Fibroblast of gingiva (primary cell): Measurements from ENCODE around the gene C2CD4D.
"Not testable (repeated sequence)": the region's sequence is repeated elsewhere in the genome, so short reads cannot be mapped to it uniquely, and the experiment has no call there.

Source experiments
- DNase-seq: peaks from one replicate; pipeline ENCODE4 v3.0.0-alpha.2; 2011; ENCODE audit warnings: low read depth

Gene C2CD4D

DNA sequence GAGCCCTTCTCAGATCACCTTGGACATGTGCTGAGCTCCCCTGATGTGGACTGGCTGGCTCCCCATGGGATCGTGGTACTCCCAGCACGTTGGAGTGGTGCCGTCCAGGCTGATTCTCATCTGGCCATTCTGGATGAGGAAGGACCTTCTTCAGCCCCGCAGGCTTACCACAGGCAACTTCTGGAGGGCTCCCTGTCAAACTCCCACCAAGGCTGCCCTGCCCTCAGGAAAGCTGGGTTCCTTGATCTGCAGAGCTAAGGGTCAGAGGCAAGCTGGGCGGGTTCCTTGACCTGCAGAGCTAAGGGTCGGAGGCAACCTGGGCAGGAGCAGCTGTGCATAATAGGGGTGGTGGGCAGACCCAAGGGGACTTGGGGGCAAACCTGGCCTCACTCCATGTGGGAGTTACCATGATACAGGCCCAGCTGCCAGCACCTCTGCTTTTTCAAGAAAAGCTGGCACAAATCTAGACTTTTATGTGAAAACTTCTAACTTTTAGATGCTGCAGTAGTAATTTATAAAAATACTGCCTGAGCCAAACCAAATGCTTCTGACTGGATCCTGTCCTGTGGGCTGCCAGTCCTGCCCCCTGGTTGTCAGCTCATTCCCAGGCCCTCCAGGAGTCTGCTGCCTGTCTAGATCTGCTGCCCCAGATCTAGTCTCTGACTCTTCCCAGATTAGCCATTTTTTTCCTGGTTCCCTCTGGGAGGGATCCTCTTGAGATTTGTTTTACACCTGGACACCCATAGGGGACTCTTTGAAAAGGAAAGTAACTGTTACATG, 19.5 kb upstream of the C2CD4D start:
- no peak for DNase-seq

DNA sequence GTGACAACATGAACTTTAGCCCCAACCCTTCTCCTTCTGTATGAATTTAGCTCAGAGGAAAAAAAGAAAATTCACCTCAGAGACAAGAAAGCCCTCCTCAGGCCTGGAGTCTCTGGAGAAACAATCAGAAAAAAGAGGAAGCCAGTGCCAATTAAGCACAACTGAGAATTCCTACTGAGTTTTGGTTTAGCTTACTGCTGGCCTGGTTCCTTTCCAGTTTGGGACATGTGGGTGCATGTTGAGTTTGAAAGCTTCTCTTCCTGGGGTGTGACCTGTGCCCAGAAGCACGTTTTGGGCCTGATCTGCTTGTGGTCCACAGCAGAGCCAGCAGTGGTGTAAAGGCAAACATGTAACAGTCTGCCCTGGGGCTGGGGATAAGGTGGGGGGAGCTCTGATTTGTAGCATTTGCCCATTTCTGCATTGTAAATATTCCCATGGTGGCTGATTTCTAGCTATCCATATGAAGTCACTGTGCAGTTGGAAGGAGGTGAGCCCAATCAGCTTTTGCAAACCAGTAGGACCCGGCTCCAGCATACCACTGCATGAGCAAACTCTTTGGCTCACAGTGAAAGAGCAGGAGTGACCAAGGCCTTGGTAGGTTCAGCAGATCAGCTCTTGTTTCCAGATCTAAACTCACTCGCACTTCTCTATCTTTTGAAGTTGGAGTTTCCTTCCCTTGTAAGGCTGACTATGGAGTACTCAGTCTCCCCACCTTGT, 18.6 kb upstream of the C2CD4D start:
- no peak for DNase-seq

DNA sequence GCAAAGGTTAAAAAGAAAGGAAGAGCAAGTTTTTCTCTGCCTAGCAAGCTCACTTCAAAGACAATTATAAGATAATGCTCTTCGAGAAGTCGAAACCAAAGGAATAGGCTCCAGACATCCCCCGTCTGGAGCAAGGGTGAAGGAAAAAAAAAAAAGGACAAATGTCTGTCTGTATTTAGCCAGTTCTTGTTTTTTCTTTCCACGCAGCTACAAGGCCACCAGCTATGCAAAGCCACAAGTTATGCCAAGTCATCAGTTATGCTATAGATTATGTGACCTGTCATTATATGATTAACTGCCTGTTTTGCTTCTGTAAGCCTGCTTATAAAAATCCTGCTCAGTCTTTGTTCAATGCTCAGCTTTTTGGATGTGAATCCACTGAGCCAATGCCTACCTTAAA, 16.3 kb upstream of the C2CD4D start:
- no peak for DNase-seq

DNA sequence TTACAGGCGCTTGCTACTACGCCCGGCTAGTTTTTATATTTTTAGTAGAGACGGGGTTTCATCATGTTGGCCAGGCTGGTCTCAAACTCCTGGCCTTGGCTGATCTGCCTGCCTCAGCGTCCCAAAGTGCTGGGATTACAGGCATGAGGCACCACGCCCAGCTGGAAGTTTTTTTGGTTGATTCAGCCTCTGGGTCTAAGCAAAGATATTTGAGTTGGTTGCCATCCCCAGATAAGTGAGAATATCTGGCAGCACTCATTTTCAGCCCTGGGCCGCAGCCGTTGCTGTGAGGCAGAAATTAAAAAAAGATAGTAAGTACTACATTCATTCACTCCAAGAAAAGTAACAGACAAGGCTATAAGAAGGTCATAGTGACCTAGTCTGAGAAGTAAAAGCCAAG, 15.9 kb upstream of the C2CD4D start:
- DNase-seq = not testable (repeated sequence)

DNA sequence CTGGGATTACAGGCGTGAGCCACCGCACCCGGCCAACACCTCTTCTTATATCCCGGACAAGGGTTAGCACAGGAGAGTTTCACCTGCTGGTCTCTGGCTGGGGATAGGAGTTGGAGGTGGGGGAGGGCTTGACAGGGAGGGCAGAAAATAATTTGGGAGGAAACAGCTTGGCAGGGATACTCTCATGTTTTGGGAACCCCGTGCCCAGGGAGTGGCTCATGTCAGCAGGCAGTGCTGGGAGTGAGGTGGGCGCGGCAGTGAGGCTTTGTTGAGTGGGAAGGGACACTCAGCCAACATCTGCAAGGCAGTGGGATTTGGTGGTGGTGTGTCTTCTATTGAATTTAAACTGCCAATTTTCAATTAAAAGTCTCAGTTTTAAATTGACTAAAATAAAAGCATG, 15.0 kb upstream of the C2CD4D start:
- DNase-seq = no peak

DNA sequence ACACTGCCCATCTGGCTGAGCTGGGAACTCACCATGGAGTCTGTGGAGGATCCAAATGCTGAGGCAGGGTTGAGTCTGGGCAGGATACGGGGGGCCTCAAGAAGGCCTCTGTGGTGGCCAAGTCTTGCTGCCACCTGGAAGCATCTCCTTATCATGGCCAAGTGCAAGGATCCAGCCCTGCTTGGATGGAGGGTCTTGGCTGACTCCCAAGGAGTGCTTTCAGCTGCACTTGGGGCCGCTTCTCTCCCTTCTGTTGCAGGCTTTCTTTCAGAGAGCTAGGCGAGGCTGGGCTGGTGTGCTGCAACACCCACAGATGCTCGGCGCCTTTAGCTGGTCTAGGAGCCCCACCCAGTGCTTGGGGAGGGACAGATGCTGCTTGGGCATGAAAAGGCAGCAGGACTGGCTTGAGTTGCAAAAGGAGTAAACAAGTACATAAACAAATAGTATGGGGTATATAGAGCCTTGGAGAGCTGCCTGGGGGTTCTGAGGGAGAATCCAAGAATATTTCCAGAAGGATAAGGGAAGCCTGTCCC, 13.9 kb upstream of the C2CD4D start, which contains the start of gene THEM5:
Gene THEM5 (minus strand): TSS at position 302 of the 533 bp plus-strand sequence. CDS start 147 bp downstream, at position 155.
- DNase-seq = no peak

DNA sequence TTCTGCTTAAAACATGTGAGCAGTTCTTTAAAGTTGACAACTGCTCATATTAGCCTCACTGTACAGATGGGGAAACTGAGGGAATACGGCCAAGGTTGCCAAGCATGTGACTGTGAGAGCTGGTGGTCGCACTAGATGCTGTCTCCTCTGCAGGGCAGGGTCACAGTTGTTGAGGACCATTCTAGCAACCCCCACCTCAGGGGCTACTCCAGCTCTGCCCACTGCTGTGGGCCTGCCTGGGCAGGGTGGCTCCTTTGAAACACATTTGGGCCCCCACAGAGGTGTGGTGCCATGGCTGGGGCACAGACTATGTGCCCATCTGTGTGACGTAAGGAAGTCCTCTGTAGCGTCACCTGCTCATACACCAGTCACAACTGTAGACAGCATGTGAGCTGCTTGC, 13.1 kb upstream of the C2CD4D start:
- no peak for DNase-seq

DNA sequence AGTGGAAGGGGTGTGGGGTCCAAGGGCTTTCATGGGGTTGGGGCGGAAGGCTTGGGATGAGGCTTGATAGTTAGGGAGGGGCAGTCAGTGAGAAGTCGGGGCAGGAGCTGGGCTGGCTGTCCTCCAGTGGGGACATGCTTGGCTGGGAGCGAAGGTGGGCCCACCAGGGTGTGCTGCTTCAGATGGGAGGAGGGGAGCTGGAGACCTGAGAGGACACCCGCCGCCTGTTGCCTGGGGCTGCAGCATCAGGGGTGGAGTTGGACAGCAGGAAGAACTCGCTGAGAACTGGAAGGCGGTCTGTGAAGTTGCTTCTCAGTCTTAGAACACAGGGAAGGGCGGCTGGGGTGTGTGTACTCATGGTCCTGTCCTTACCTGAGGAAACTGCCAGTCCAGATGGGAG, 12.3 kb upstream of the C2CD4D start:
- no peak for DNase-seq

DNA sequence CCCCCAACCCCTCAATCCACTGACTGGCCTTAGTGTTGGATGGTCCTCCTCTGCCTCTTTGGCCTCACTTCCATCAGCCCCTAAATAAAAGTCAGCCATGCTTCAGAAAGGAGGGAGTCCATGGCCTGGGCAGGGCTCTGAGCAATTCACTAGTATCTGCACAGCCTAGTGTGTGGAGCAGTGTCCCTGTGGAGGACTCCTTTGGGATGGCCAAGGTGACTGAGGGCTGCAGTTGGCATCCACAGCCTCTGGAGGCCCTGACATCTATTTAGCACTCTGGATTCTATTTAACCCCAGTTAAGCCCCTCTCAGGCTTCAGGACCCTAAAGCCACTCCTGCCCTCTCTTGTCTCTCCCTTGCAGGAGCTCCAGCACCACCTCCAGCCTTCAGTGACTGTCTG, 10.3 kb upstream of the C2CD4D start:
- no peak for DNase-seq

DNA sequence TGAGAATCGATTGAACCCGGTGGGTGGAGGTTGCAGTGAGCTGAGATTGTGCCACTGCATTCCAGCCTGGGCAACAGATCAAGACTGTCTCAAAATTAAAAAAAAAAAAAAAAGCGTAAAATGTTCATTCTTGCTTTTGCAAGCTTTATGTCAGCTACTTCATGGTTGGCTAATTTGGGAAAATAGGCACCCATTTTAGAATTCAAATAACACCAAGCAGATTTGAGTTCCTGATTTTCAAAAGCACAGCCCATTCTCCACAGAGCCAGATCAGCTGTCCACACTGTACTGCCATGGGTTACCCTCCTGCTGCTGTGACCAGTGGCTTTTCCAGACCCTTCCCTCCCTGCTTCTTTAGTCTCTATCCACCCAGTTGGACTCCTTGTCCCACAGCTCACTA, 9.5 kb upstream of the C2CD4D start:
- DNase-seq = no peak

DNA sequence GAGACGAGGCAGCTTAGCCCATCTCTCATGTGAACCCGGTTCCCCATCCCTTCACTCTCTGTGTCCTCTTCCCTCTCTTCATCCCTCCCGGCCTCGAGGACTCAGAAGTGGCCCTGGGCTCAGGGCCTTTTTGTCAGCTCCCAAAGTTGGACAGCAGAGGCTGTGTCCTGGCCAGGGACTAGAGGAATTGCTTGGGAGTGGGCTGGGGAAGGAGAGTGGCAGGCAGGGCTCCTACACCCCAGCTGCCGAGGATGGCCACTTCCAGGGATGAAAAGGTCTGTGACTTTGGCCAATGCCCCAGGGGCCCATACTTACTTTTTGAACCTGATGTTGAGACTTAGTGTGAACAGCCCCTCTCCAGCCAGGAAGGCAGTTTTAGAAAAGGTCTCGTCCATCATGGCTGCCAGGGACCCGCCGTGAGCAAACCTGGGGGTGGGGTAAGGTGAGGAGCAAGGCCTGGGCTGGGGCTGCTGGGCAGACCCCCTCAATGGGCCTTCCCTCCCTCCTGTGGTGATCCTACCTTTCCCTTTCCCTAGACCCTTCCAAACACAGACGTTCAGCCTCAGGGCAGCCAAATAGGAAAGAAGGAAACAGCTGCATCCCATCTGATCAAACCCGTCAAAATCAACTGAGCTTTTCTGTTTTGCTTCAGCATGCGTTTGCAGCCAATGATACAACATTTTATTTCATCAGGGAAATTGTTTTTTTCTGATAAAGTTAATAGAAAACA, 8.4 kb upstream of the C2CD4D start:
- no peak for DNase-seq

DNA sequence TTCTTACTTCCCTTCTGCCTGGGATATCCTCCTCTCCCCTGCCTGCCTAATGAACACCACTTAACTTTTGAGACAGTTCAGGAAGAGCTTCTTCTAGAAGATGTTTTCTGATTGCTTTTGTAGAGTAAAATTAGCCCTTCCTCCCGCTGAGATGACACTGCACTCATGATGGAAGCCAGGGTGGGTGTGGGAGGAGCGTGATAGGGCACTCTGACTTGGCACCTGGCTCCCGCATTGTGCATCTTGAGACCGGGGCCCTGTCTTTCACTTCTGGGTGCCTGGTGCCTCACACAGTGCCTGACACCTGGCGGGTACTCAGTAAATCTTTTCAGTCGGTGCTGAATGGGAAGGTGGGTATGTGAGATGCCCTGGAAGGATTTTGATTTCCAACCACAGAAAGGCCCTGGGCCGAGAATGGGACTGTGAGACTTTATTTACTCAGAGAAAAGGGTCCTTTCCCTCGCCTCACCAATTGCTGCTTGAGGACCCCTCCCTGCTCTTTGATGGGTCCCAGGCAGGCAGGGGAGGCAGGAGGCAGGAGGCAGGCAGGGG, 7.1 kb upstream of the C2CD4D start:
- no peak for DNase-seq

DNA sequence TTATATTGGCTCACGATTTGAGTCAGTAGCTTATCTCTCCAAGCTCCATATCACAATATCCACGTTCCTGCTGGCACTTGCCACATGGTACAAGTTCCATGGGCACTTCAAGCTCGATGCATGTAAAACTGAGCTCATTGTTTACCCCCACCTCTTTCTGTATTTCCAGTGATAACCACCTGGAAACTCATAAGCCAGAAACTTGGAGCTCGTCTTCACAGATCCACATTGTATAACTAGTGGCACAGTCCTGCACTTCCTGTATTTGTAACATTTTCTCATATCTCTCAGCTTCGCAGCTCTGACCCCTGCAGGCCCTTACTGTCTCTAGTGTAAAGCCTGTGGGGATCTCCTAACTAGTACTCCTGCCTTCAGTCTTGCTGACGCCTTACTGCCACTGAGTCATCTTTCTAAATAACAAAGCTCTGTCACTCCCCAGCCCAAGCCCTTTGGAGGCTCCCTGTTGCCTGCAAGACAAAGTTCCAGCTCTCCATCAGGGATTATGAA, 6.5 kb upstream of the C2CD4D start:
- DNase-seq = no peak

DNA sequence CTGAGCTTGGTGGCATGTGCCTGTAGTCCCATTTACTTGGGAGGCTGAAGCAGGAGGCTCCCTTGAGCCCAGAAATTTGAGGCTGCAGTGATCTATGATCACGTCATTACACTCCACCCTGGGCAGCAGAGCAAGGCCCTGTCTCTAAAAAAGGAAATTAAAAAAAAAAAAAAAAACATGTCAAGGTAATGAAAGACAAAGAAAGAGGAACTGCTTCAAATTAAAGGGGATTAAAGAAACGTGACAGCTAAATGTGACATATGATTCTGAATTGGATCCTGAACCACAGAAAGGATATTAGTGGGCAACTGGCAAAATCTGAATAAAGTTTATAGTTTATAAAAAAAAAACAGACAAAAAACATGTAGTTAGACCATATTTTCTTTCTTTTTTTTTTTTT, 3.8 kb upstream of the C2CD4D start:
- DNase-seq = no peak

DNA sequence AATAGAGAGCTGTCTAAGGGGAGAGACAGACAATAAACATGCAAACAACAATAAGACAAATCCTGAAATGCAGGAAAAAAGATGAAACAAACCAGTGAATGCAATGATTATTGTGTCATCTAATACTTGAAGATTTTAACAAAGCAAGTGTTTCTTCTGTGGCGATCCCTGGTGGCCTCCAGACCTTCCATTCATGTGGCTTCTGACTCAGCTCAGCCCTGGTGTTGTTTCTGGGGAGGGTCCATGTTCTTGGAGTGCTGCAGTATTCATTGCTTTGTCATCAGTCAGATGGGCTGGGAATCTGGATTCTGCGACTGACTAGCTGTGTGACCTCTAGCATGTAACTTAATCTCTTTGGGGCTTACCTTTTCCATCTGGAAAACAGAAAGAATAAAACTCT, 1.5 kb upstream of the C2CD4D start:
- DNase-seq = no peak

DNA sequence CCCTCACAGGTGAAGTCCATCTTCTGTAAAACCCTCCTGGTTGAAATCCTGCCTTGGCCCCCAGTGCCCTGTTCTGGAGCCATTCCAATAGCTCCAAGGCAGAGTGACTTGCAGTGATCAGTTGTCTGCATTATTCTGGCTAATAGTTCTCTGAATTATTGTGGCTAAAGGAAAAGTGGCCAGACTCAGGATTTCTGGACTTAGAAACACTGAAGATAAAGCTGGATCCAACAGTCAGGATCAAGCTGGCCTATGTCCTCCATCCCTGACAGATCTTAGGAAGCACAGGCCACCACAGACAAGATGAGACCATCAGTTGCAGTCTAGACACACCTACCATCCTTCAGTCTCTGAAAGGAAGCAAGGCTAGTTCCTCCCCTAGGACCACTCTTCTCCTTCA, 801 bp upstream of the C2CD4D start:
- no peak for DNase-seq

DNA sequence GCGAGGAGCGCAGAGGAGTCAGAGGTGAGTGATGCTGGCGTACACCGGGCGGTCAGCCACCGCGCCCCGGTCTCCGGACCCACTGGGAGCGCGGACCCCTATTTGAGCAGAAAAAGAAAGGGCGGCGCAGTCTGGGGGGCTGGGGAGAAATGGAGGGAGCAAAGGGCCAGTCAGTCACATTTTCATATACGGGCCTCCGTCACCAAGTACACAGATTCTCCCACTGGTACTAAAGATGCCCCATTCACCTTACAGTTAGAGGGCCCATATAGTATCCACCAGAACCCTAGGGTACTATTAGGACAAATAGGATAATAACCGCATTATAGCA, 573 bp downstream of the C2CD4D start:
- DNase-seq = no peak

DNA sequence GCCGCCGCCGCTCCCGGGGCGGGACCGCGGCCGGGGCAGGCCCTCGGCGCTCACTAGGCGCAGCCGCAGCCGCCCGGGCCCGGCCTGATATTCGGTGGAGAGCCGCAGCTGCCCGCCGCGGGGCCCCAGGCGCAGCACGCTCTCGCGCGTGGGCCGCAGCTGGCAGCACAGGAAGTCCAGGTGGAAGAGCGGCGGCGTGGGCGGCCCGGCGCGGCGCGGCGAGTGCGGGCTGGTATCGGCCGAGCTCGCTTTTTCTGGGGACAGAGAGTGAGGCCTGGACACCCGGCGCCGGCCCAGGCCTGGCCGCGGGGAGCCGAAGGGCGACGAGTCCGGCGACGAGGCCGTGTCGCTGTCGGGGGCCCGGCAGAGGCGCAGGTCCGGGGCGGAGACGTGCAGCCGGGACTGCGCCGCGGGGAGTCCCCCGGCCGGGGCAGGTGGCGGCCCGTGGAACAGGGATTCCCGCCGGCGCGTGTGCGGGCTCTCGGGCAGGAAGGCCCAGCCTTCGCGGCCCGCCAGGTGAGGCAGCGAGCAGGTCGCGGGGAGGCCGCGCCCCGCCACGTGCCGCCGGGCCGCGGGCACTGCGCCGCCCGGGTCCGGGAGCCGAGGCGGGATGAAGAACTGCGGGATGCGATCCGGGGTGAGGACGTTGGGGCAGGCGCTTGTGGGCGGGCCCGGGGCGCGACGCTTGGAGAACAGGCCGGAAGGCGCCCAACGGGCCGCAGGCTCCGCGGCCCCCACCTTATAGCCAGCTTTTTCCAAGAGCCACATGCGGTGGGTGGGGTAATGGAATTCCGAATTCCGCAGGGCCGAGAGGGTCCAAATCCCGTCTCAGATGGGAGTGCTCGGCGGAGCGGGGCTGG, 1.2 kb downstream of the C2CD4D start:
- no peak for DNase-seq

DNA sequence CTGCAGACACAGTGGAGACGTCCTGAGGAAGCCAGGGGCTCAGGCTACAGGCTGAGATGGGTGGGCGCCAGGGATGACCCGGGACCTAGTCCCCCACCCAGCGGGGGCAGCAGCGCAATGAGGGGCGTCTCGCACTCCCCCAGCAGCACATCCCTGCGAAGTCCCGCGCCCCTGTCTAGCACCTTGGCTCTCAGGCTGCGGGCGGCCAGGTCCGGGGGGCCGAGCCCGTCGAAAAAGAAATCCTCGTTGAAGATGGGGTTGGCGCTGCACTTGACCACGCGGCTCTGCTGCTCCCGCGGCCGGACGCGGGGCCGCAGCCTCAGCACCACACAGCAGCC, 1.8 kb downstream of the C2CD4D start:
- DNase-seq = no peak

DNA sequence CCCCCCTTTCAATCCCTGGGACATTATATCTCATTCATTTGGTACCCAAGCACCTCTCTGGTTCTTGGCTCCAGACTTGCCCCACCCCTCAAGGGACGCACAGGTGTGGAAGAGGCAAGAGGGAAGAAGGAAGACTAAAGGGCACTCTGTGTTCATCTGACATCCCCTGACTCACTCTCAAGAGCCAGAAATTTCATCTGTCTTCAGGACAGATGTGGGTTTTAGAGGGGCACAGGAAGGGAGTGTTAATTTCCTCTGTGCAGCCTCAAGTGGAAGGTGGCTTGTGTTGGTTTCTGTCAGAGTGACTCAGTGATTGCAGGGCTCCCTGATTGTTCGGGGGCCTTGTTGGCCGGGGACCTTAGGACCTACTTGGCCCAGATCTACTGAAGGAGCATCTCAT, 2.4 kb downstream of the C2CD4D start:
- DNase-seq = no peak

DNA sequence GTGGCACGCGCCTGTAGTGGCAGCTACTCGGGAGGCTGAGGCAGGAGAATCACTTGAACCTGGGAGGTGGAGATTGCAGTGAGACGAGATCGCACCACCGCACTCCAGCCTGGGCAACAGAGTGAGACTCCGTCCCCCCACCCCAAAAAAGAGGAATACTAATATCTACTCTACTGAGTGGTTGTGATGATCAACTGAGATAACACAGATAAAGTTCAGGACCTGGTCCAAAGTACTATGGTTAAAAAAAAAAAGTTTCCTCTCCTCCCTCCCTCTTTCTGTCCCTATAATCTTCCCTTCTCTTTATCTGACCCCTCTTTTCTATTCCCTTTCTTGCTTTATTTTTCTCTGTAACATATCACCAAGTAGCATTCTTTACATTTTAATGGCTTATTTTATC, 4.0 kb downstream of the C2CD4D start:
- DNase-seq = no peak

DNA sequence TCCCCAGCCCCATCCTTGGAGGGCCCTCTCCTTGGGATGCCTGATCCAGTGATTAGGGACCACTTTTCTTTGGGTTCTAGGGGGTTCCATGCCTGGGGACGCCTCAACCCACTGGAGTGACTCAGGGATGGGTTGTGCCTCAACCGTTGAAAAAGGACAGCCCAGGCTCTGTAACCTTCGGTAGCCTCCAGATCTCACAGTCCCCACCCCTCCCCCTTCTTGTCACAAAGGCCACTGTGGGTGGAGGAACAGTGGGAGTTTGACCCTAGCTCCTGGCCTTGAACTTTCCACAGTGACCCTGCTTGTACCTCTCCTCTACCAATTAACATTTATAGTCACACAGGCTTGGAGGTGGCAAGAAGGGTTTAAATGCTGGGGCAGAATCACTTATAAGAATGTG, 5.4 kb downstream of the C2CD4D start:
- DNase-seq = no peak
